PC-3 (cell line): ENCODE results near the gene BUD13. TPM values are rescaled to one million over a fixed set of nuclear protein-coding genes. Genes with fewer than 3 reads are reported as not detected.

Experiments used
- ATAC-seq: fragments of 200-7000 bp; cut with Tn5 transposase; 2 replicates; pipeline ENCODE4 v1.9.1; 2020; ENCODE audit warnings: mild to moderate bottlenecking, moderate library complexity
- BruUV-seq: library from RNA; stranded (reverse); fragments of 400-500 nt; replicated peaks from 2 replicates; lab custom pipeline; 2021; lab: Mats Ljungman, UMichigan
- CTCF ChIA-PET: fragments of 300-600 bp; sonication (Branson Sonifier 250); formaldehyde crosslinking; loops from one replicate; lab custom pipeline; 2022; ENCODE audit warnings: antibody characterized with exemption; lab: Charles Lee
- POLR2A ChIA-PET: fragments of 300-600 bp; sonication (Branson Sonifier 250); formaldehyde crosslinking; loops from one replicate; lab custom pipeline; 2022; ENCODE audit warnings: antibody characterized with exemption; ENCODE audit not compliant: unreplicated experiment; lab: Charles Lee
- DNase-seq: peaks from one replicate; pipeline ENCODE4 v3.0.0-alpha.2; 2015
- H2AFZ ChIP-seq: fragments of 300-600 bp; sonication (generic); 2 replicates; pipeline ENCODE4 v1.6.0; 2016; ENCODE audit warnings: antibody characterized with exemption, low read length
- H3F3A ChIP-seq: fragments of 300-600 bp; sonication (generic); one replicate; pipeline ENCODE4 v1.6.0; 2017; ENCODE audit warnings: antibody characterized with exemption, low read length, control low read depth, mild to moderate bottlenecking; ENCODE audit not compliant: unreplicated experiment
- H3K27ac ChIP-seq: fragments of 300-600 bp; sonication (generic); 2 replicates; pipeline ENCODE4 v1.5.1; 2016; ENCODE audit warnings: mild to moderate bottlenecking, low read length
- H3K27me3 ChIP-seq: fragments of 300-600 bp; sonication (generic); 2 replicates; pipeline ENCODE4 v1.6.1; 2016; ENCODE audit warnings: low read length, mixed read lengths
- H3K36me3 ChIP-seq: fragments of 300-600 bp; sonication (generic); 2 replicates; pipeline ENCODE4 v1.6.1; 2016; ENCODE audit warnings: low read depth, mixed run types, low read length, mixed read lengths
- H3K4me1 ChIP-seq: fragments of 300-600 bp; sonication (generic); 2 replicates; pipeline ENCODE4 v1.5.1; 2016; ENCODE audit warnings: low read length; ENCODE audit not compliant: insufficient read depth
- H3K4me2 ChIP-seq: fragments of 300-600 bp; sonication (generic); 2 replicates; pipeline ENCODE4 v1.6.0; 2016; ENCODE audit warnings: low read length
- H3K4me3 ChIP-seq: fragments of 300-600 bp; sonication (generic); 2 replicates; pipeline ENCODE4 v1.5.1; 2016; ENCODE audit warnings: mild to moderate bottlenecking, low read length, mixed read lengths
- H3K79me2 ChIP-seq: fragments of 300-600 bp; sonication (generic); 2 replicates; pipeline ENCODE4 v1.6.1; 2017; ENCODE audit warnings: low read length, mixed read lengths
- H3K9ac ChIP-seq: fragments of 300-600 bp; sonication (generic); 2 replicates; pipeline ENCODE4 v1.6.0; 2016; ENCODE audit warnings: mild to moderate bottlenecking, low read length
- H3K9me2 ChIP-seq: fragments of 300-600 bp; sonication (generic); replicated peaks from 2 replicates; pipeline ENCODE4 v1.6.1; 2016; ENCODE audit warnings: mixed run types, low read length, mixed read lengths
- H3K9me3 ChIP-seq: fragments of 300-600 bp; sonication (generic); 2 replicates; pipeline ENCODE4 v1.6.1; 2016; ENCODE audit warnings: low read length, mixed read lengths
- H4K20me1 ChIP-seq: fragments of 300-600 bp; sonication (generic); 2 replicates; pipeline ENCODE4 v1.6.1; 2016; ENCODE audit warnings: low read length, mixed read lengths
- CTCF ChIP-seq: fragments of 300-600 bp; sonication (generic); conservative IDR thresholded peaks from 2 replicates; pipeline ENCODE4 v1.5.1; 2017; ENCODE audit warnings: antibody characterized with exemption, low read depth, mild to moderate bottlenecking, low read length
- EZH2 ChIP-seq: fragments of 300-600 bp; sonication (generic); IDR thresholded peaks from one replicate; pipeline ENCODE4 v1.6.1; 2017; ENCODE audit warnings: antibody characterized with exemption, mild to moderate bottlenecking, low read length; ENCODE audit not compliant: unreplicated experiment
- EZH2phosphoT487 ChIP-seq: fragments of 300-600 bp; sonication (generic); IDR thresholded peaks from 2 replicates; pipeline ENCODE4 v1.6.1; 2018; ENCODE audit warnings: mild to moderate bottlenecking, antibody characterized with exemption, low read length, borderline replicate concordance
- intact Hi-C: fragments of 100-400 bp; cut with micrococcal nuclease; formaldehyde crosslinking; loops from 2 replicates; pipeline ENCODE4 v1.9.0; 2023
- total RNA-seq: library from RNA; depleted of rRNA; stranded (reverse); fragments of >200 nt; gene quantifications from 2 replicates; pipeline ENCODE4 v1.2.3, GENCODE V29; 2014

Gene BUD13
- total RNA-seq, 1 experiment from 2014 or later: 28.9 TPM

GRCh38 chr11:116702772-116703385 is 69.9 kb downstream of the BUD13 start:
- Histone ChIP-seq H3K27me3 (peaks cover 4% of the 10 kb centered on the region; the same call in 1 of the 2 replicates), H3K4me2 (no peak overlapping the region), H3K79me2 (no peaks in the 10 kb centered on the region), H3K9me3 (no peaks in the 10 kb centered on the region), H3F3A (no peaks in the 10 kb centered on the region), H2AFZ (no peak overlapping the region), H3K4me1 (peaks cover 9% of the 10 kb centered on the region; the same call in 1 of the 2 replicates), H3K9ac (no peak overlapping the region), H3K9me2 (no peaks in the 10 kb centered on the region), H3K36me3 (no peaks in the 10 kb centered on the region), H3K27ac (no peak overlapping the region), H4K20me1 (no peaks in the 10 kb centered on the region), H3K4me3 (no peak overlapping the region)
- DNase-seq: peak; percentile 50
- TF ChIP-seq EZH2phosphoT487 (no peak), EZH2 (no peak), CTCF (no peak)
- POLR2A ChIA-PET: no interaction called here
- ATAC-seq: peak; percentile 49; the same call in 1 of the 2 replicates
- no TSS peak for BruUV-seq
- CTCF ChIA-PET: no interaction called here
- intact Hi-C loops: no loop called here

GRCh38 chr11:116701876-116702275 is 70.9 kb downstream of the BUD13 start:
- no peaks in the 10 kb centered on the region for H3K79me2 ChIP-seq
- H3K4me2 ChIP-seq: no peak overlapping the region
- H2AFZ ChIP-seq: no peak overlapping the region
- TF ChIP-seq EZH2phosphoT487 (no peak), CTCF (no peak), EZH2 (no peak)
- DNase-seq: no peak
- ATAC-seq: no peak
- no peaks in the 10 kb centered on the region for H3K27me3 ChIP-seq
- H3K9me3 ChIP-seq: no peaks in the 10 kb centered on the region
- ChIA-PET CTCF (no interaction called here), POLR2A (no interaction called here)
- H3K9ac ChIP-seq: no peak overlapping the region
- no peak overlapping the region for H3K27ac ChIP-seq
- intact Hi-C loops: no loop called here
- H4K20me1 ChIP-seq: no peaks in the 10 kb centered on the region
- no TSS peak for BruUV-seq
- H3K9me2 ChIP-seq: no peaks in the 10 kb centered on the region
- H3K4me1 ChIP-seq: peaks cover 10% of the 10 kb centered on the region
- H3K4me3 ChIP-seq: no peak overlapping the region
- no peaks in the 10 kb centered on the region for H3K36me3 ChIP-seq
- H3F3A ChIP-seq: no peaks in the 10 kb centered on the region

- no peak overlapping the region for H3K4me2 ChIP-seq
- H3K9ac ChIP-seq: no peak overlapping the region
- DNase-seq (no peak), ATAC-seq (no peak)
- CTCF ChIA-PET: no interaction called here
- H3K9me2 ChIP-seq: no peaks in the 10 kb centered on the region
- H2AFZ ChIP-seq: no peak overlapping the region
- intact Hi-C loops: no loop called here
- no peaks in the 10 kb centered on the region for H3K79me2 ChIP-seq
- no peaks in the 10 kb centered on the region for H3K36me3 ChIP-seq
- TF ChIP-seq CTCF: no peak
- TF ChIP-seq EZH2phosphoT487: no peak
- TF ChIP-seq EZH2: no peak
- H3F3A ChIP-seq: no peaks in the 10 kb centered on the region
- no peaks in the 10 kb centered on the region for H4K20me1 ChIP-seq
- POLR2A ChIA-PET: no interaction called here
- no peak overlapping the region for H3K27ac ChIP-seq
- no TSS peak for BruUV-seq
- peaks cover 15% of the 10 kb centered on the region for H3K4me1 ChIP-seq
- no peak overlapping the region for H3K4me3 ChIP-seq
- H3K27me3 ChIP-seq: no peaks in the 10 kb centered on the region
- H3K9me3 ChIP-seq: no peaks in the 10 kb centered on the region
Measured at GRCh38 chr11:116701297-116701801, 71.4 kb downstream of the BUD13 start.
